ENCODE measurements around the gene PDC.

Gene PDC

GRCh38 chr1:186438567-186438966 is 22.3 kb downstream of the PDC start:
- no peaks in the 10 kb centered on the region for H3K79me1 ChIP-seq (replicated peaks; ENCODE audit: low read length, poor library complexity, severe bottlenecking)
- 69% methylated on average over 5 of the region's 5 CpGs for WGBS
- no peak overlapping the region for H3K27ac ChIP-seq (ENCODE audit: low read length, poor library complexity, severe bottlenecking)
- peaks cover 0 to 7% of the 10 kb centered on the region in 2 experiments for H3K36me3 ChIP-seq (ENCODE audit: control insufficient read depth in 1 of 2, insufficient read depth in 2 of 2, low read depth in 1 of 2, low read length in 2 of 2)
- no peak overlapping the region for H2BK15ac ChIP-seq (ENCODE audit: low read depth, poor library complexity, severe bottlenecking)
- no peaks in the 10 kb centered on the region for H3K9me3 ChIP-seq (ENCODE audit: control insufficient read depth, low read length)
- no peaks in the 10 kb centered on the region for H3K4me1 ChIP-seq (ENCODE audit: control insufficient read depth, insufficient read depth, low read depth, low read length)
- H2BK120ac ChIP-seq (ENCODE audit: low read depth, low read length) = no peak overlapping the region
- no peak overlapping the region for H2AK5ac ChIP-seq (ENCODE audit: low read length, severe bottlenecking)
- H2BK5ac ChIP-seq (ENCODE audit: low read depth, low read length, poor library complexity, severe bottlenecking) = no peak overlapping the region
- DNase-seq = no peak
- H3K23ac ChIP-seq (ENCODE audit: low read length in 2 of 2) = no peak overlapping the region
- no peak overlapping the region for H3K4me3 ChIP-seq (ENCODE audit: insufficient read depth in 1 of 2, low read depth in 1 of 2, low read length in 2 of 2)
- H2AFZ ChIP-seq (ENCODE audit: low read depth, low read length) = no peak overlapping the region
- no peak overlapping the region for H3K4me2 ChIP-seq (ENCODE audit: low read length, poor library complexity, severe bottlenecking)
- no peaks in the 10 kb centered on the region for H3K27me3 ChIP-seq (ENCODE audit: control insufficient read depth in 1 of 2, insufficient read depth in 1 of 2, low read length in 2 of 2)
- no peak overlapping the region for H3K18ac ChIP-seq (ENCODE audit: low read depth in 1 of 2, low read length in 2 of 2)
- H3K4ac ChIP-seq (ENCODE audit: low read depth in 1 of 2, low read length in 2 of 2) = no peak overlapping the region
- no peak overlapping the region for H3K14ac ChIP-seq (ENCODE audit: low read length in 2 of 2)
- H2BK12ac ChIP-seq (ENCODE audit: low read length in 2 of 2) = no peak overlapping the region
- H4K91ac ChIP-seq (ENCODE audit: low read length) = no peak overlapping the region
- H3K9ac ChIP-seq (ENCODE audit: low read length) = no peak overlapping the region
- H4K8ac ChIP-seq (ENCODE audit: low read length) = no peak overlapping the region

- H2BK15ac ChIP-seq (ENCODE audit: low read depth, poor library complexity, severe bottlenecking) = no peak overlapping the region
- H2BK5ac ChIP-seq (ENCODE audit: low read depth, low read length, poor library complexity, severe bottlenecking) = no peak overlapping the region
- no peak overlapping the region for H3K4me3 ChIP-seq (ENCODE audit: insufficient read depth in 1 of 2, low read depth in 1 of 2, low read length in 2 of 2)
- H3K27ac ChIP-seq (ENCODE audit: low read length, poor library complexity, severe bottlenecking) = no peak overlapping the region
- H3K4me2 ChIP-seq (ENCODE audit: low read length, poor library complexity, severe bottlenecking) = no peak overlapping the region
- no peak overlapping the region for H4K91ac ChIP-seq (ENCODE audit: low read length)
- H4K8ac ChIP-seq (ENCODE audit: low read length) = no peak overlapping the region
- no peak overlapping the region for H3K9ac ChIP-seq (ENCODE audit: low read length)
- no peaks in the 10 kb centered on the region for H3K9me3 ChIP-seq (ENCODE audit: control insufficient read depth, low read length)
- H3K4ac ChIP-seq (ENCODE audit: low read depth in 1 of 2, low read length in 2 of 2) = no peak overlapping the region
- no peak overlapping the region for H2BK12ac ChIP-seq (ENCODE audit: low read length in 2 of 2)
- H3K79me1 ChIP-seq (replicated peaks; ENCODE audit: low read length, poor library complexity, severe bottlenecking) = no peaks in the 10 kb centered on the region
- no peak overlapping the region for H2BK120ac ChIP-seq (ENCODE audit: low read depth, low read length)
- no peaks in the 10 kb centered on the region for H3K4me1 ChIP-seq (ENCODE audit: control insufficient read depth, insufficient read depth, low read depth, low read length)
- peaks cover 0 to 7% of the 10 kb centered on the region in 2 experiments for H3K36me3 ChIP-seq (ENCODE audit: control insufficient read depth in 1 of 2, insufficient read depth in 2 of 2, low read depth in 1 of 2, low read length in 2 of 2)
- no peak overlapping the region for H3K23ac ChIP-seq (ENCODE audit: low read length in 2 of 2)
- WGBS = no CpG with 5 or more reads among the region's 1 CpG
- H3K18ac ChIP-seq (ENCODE audit: low read depth in 1 of 2, low read length in 2 of 2) = no peak overlapping the region
- peak; percentile 12 for DNase-seq
- H2AFZ ChIP-seq (ENCODE audit: low read depth, low read length) = no peak overlapping the region
- H2AK5ac ChIP-seq (ENCODE audit: low read length, severe bottlenecking) = no peak overlapping the region
- H3K14ac ChIP-seq (ENCODE audit: low read length in 2 of 2) = no peak overlapping the region
- no peaks in the 10 kb centered on the region for H3K27me3 ChIP-seq (ENCODE audit: control insufficient read depth in 1 of 2, insufficient read depth in 1 of 2, low read length in 2 of 2)
Observed at GRCh38 chr1:186435336-186435735, 25.6 kb downstream of the PDC start.

- H2BK12ac ChIP-seq (ENCODE audit: low read length in 2 of 2) = no peak overlapping the region
- no peak overlapping the region for H3K4me3 ChIP-seq (ENCODE audit: insufficient read depth in 1 of 2, low read depth in 1 of 2, low read length in 2 of 2)
- no peak overlapping the region for H2AFZ ChIP-seq (ENCODE audit: low read depth, low read length)
- H4K91ac ChIP-seq (ENCODE audit: low read length) = no peak overlapping the region
- H4K8ac ChIP-seq (ENCODE audit: low read length) = no peak overlapping the region
- no peak for DNase-seq
- H3K36me3 ChIP-seq (ENCODE audit: control insufficient read depth in 1 of 2, insufficient read depth in 2 of 2, low read depth in 1 of 2, low read length in 2 of 2) = peaks cover 0 to 4% of the 10 kb centered on the region in 2 experiments
- no peak overlapping the region for H3K23ac ChIP-seq (ENCODE audit: low read length in 2 of 2)
- H2BK120ac ChIP-seq (ENCODE audit: low read depth, low read length) = no peak overlapping the region
- H3K4me2 ChIP-seq (ENCODE audit: low read length, poor library complexity, severe bottlenecking) = no peak overlapping the region
- no peak overlapping the region for H2AK5ac ChIP-seq (ENCODE audit: low read length, severe bottlenecking)
- H3K27me3 ChIP-seq (ENCODE audit: control insufficient read depth in 1 of 2, insufficient read depth in 1 of 2, low read length in 2 of 2) = no peaks in the 10 kb centered on the region
- 67% methylated on average over 1 of the region's 3 CpGs for WGBS
- no peaks in the 10 kb centered on the region for H3K79me1 ChIP-seq (replicated peaks; ENCODE audit: low read length, poor library complexity, severe bottlenecking)
- H3K9me3 ChIP-seq (ENCODE audit: control insufficient read depth, low read length) = peaks cover 6% of the 10 kb centered on the region
- H3K9ac ChIP-seq (ENCODE audit: low read length) = no peak overlapping the region
- no peak overlapping the region for H2BK5ac ChIP-seq (ENCODE audit: low read depth, low read length, poor library complexity, severe bottlenecking)
- H2BK15ac ChIP-seq (ENCODE audit: low read depth, poor library complexity, severe bottlenecking) = no peak overlapping the region
- H3K18ac ChIP-seq (ENCODE audit: low read depth in 1 of 2, low read length in 2 of 2) = no peak overlapping the region
- no peaks in the 10 kb centered on the region for H3K4me1 ChIP-seq (ENCODE audit: control insufficient read depth, insufficient read depth, low read depth, low read length)
- no peak overlapping the region for H3K4ac ChIP-seq (ENCODE audit: low read depth in 1 of 2, low read length in 2 of 2)
- H3K27ac ChIP-seq (ENCODE audit: low read length, poor library complexity, severe bottlenecking) = no peak overlapping the region
- no peak overlapping the region for H3K14ac ChIP-seq (ENCODE audit: low read length in 2 of 2)
Observed at GRCh38 chr1:186429017-186429416, 31.9 kb downstream of the PDC start.

- Histone ChIP-seq H3K4ac (ENCODE audit: low read depth in 1 of 2, low read length in 2 of 2) (no peak overlapping the region), H3K27me3 (ENCODE audit: control insufficient read depth in 1 of 2, insufficient read depth in 1 of 2, low read length in 2 of 2) (no peaks in the 10 kb centered on the region), H2AFZ (ENCODE audit: low read depth, low read length) (no peak overlapping the region), H3K9ac (ENCODE audit: low read length) (no peak overlapping the region), H2AK5ac (ENCODE audit: low read length, severe bottlenecking) (no peak overlapping the region), H3K9me3 (ENCODE audit: control insufficient read depth, low read length) (peaks cover 6% of the 10 kb centered on the region), H4K8ac (ENCODE audit: low read length) (peak overlapping the region; percentile 15), H3K4me3 (ENCODE audit: insufficient read depth in 1 of 2, low read depth in 1 of 2, low read length in 2 of 2) (no peak overlapping the region), H3K36me3 (ENCODE audit: control insufficient read depth in 1 of 2, insufficient read depth in 2 of 2, low read depth in 1 of 2, low read length in 2 of 2) (peaks cover 0 to 4% of the 10 kb centered on the region in 2 experiments), H3K23ac (ENCODE audit: low read length in 2 of 2) (no peak overlapping the region), H2BK15ac (ENCODE audit: low read depth, poor library complexity, severe bottlenecking) (no peak overlapping the region), H3K27ac (ENCODE audit: low read length, poor library complexity, severe bottlenecking) (no peak overlapping the region), H4K91ac (ENCODE audit: low read length) (no peak overlapping the region), H3K4me1 (ENCODE audit: control insufficient read depth, insufficient read depth, low read depth, low read length) (no peaks in the 10 kb centered on the region), H3K79me1 (replicated peaks; ENCODE audit: low read length, poor library complexity, severe bottlenecking) (no peaks in the 10 kb centered on the region), H3K14ac (ENCODE audit: low read length in 2 of 2) (no peak overlapping the region), H3K4me2 (ENCODE audit: low read length, poor library complexity, severe bottlenecking) (no peak overlapping the region), H2BK5ac (ENCODE audit: low read depth, low read length, poor library complexity, severe bottlenecking) (no peak overlapping the region), H2BK12ac (ENCODE audit: low read length in 2 of 2) (no peak overlapping the region), H3K18ac (ENCODE audit: low read depth in 1 of 2, low read length in 2 of 2) (no peak overlapping the region), H2BK120ac (ENCODE audit: low read depth, low read length) (no peak overlapping the region)
- WGBS = 82% methylated on average over 3 of the region's 3 CpGs
- no peak for DNase-seq
Observed at GRCh38 chr1:186426118-186426517, 34.8 kb downstream of the PDC start.

Data from mesenchymal stem cell (in vitro differentiated cells and primary cell).